Keratinocyte (primary cell): ENCODE results near the gene USP17L11. TPM values are rescaled to one million over a fixed set of nuclear protein-coding genes. Genes with fewer than 3 reads are reported as not detected.
"Not testable (repeated sequence)": the region's sequence is repeated elsewhere in the genome, so short reads cannot be mapped to it uniquely, and the experiment has no call there.

ENCODE experiments used
- DNase-seq: peaks from one replicate; pipeline ENCODE4 v3.0.0-alpha.2; 2011; ENCODE audit warnings: low read depth, missing footprints, low spot score
- FAIRE-seq: peaks from 2 replicates; lab custom pipeline; 2011; peaks lifted over from hg19 to GRCh38; lab: Jason Lieb, UNC
- H2AFZ ChIP-seq: 2 replicates; pipeline ENCODE4 v1.6.0; 2012; ENCODE audit warnings: low read length, control low read depth, inconsistent platforms; ENCODE audit not compliant: control insufficient read depth
- H3K27ac ChIP-seq: 2 replicates; pipeline ENCODE4 v1.5.1; 2011; ENCODE audit warnings: low read length; ENCODE audit not compliant: control insufficient read depth, insufficient read depth
- H3K27me3 ChIP-seq: 3 replicates; pipeline ENCODE4 v1.6.0; 2011; ENCODE audit warnings: low read length; ENCODE audit not compliant: control insufficient read depth, insufficient read depth; ENCODE audit errors: extremely low read depth
- H3K36me3 ChIP-seq, 2 experiments: 2 replicates in 1 of 2; 3 replicates in 1 of 2; pipeline ENCODE4 v1.5.1; 2011; ENCODE audit warnings: low read length in 2 of 2, mild to moderate bottlenecking in 1 of 2; ENCODE audit not compliant: control insufficient read depth in 2 of 2, insufficient read depth in 2 of 2; ENCODE audit errors: extremely low read depth in 1 of 2
- H3K4me1 ChIP-seq: 3 replicates; pipeline ENCODE4 v1.5.1; 2011; ENCODE audit warnings: low read length; ENCODE audit not compliant: control insufficient read depth, insufficient read depth; ENCODE audit errors: extremely low read depth
- H3K4me2 ChIP-seq: 3 replicates; pipeline ENCODE4 v1.6.0; 2011; ENCODE audit warnings: low read depth, low read length; ENCODE audit not compliant: control insufficient read depth, insufficient read depth; ENCODE audit errors: extremely low read depth
- H3K4me3 ChIP-seq, 3 experiments: fragments of 200-600 bp in 1 of 3; sonication (generic) in 1 of 3; 2 replicates in 2 of 3; 3 replicates in 1 of 3; pipeline ENCODE4 v1.5.1; 2011 to 2016; ENCODE audit warnings: low read length in 3 of 3, mild to moderate bottlenecking in 3 of 3, control low read depth in 2 of 3, inconsistent platforms in 1 of 3, low read depth in 1 of 3, mixed read lengths in 1 of 3, mixed run types in 1 of 3, moderate library complexity in 1 of 3; ENCODE audit not compliant: control insufficient read depth in 2 of 3, insufficient read depth in 2 of 3; ENCODE audit errors: extremely low read depth in 1 of 3
- H3K79me2 ChIP-seq: 2 replicates; pipeline ENCODE4 v1.6.0; 2012; ENCODE audit warnings: low read length; ENCODE audit not compliant: control insufficient read depth, insufficient read depth
- H3K9ac ChIP-seq: 3 replicates; pipeline ENCODE4 v1.6.0; 2011; ENCODE audit warnings: low read length; ENCODE audit not compliant: control insufficient read depth, insufficient read depth; ENCODE audit errors: extremely low read depth
- H3K9me1 ChIP-seq: 3 replicates; pipeline ENCODE4 v1.6.0; 2011; ENCODE audit warnings: low read length; ENCODE audit not compliant: control insufficient read depth, insufficient read depth; ENCODE audit errors: extremely low read depth
- H3K9me3 ChIP-seq: 2 replicates; pipeline ENCODE4 v1.5.1; 2012; ENCODE audit warnings: low read depth, low read length; ENCODE audit not compliant: control insufficient read depth
- H4K20me1 ChIP-seq: 3 replicates; pipeline ENCODE4 v1.6.0; 2011; ENCODE audit warnings: low read length; ENCODE audit not compliant: control insufficient read depth, insufficient read depth; ENCODE audit errors: extremely low read depth
- dilution Hi-C: fragments of 300-500 bp; cut with MboI; formaldehyde crosslinking; loops from one replicate; pipeline ENCODE4 v1.7.0; 2020; ENCODE audit warnings: low sequenced_read_pairs; ENCODE audit not compliant: extremely low pct_ligation_motif_present
- polyA plus RNA-seq, 5 experiments: library from polyadenylated mRNA; depleted of rRNA in 3 of 5; stranded (reverse) in 3 of 5; stranded (forward) in 1 of 5; unstranded in 1 of 5; fragments of >200 nt; gene quantifications; 1 replicate in 1 of 5; 2 replicates in 3 of 5; 3 replicates in 1 of 5; pipeline versions ENCODE4 v1.2.1 to v1.2.3, GENCODE V29; 2011 to 2012; ENCODE audit warnings: missing spikeins in 2 of 5, low read depth in 1 of 5, low replicate concordance in 1 of 5

Gene USP17L11
- polyA plus RNA-seq, 1 donor (not counting 4 experiments of a cell fraction or from before 2014, with no cell fraction given) = not detected

- H2AFZ ChIP-seq, DNase-seq, H3K4me1 ChIP-seq, H3K4me2 ChIP-seq, H3K36me3 ChIP-seq, H3K9me3 ChIP-seq, dilution Hi-C loops, H4K20me1 ChIP-seq, H3K79me2 ChIP-seq, H3K27ac ChIP-seq, H3K27me3 ChIP-seq, FAIRE-seq, H3K4me3 ChIP-seq, H3K9me1 ChIP-seq, H3K9ac ChIP-seq: not testable (repeated sequence)
Observed at GRCh38 chr4:9219852-9220251, 4.6 kb downstream of the USP17L11 start, which contains the start of gene USP17L12. Gene USP17L12 (plus strand): TSS chr4:9220152. CDS start chr4:9220152, 0 bp downstream.

DNA sequence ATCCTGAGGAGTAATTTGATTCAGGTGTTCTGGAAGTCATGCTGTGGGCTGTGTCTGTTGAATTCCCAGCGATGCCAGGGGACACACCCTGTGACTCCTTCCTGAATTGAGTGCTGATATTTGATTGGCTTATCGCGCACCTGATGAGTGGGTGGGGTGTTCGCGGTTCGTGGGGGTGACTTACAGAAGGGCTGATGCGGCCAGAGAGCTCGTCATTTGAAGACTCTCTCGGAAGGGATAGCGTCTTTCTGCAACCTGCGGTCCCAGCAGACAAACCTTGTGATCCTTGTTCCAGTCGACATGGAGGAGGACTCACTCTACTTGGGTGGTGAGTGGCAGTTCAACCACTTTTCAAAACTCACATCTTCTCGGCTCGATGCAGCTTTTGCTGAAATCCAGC, 9.4 kb downstream of the USP17L11 start, which contains the start of gene USP17L13:
Gene USP17L13 (plus strand): TSS at position 301 of the 400 bp plus-strand sequence. CDS start 0 bp downstream, at position 301.
- H3K9me1 ChIP-seq, FAIRE-seq, H3K4me1 ChIP-seq, H3K27me3 ChIP-seq, H3K27ac ChIP-seq, dilution Hi-C loops, H3K79me2 ChIP-seq, DNase-seq, H3K4me3 ChIP-seq, H3K9me3 ChIP-seq, H3K36me3 ChIP-seq, H3K4me2 ChIP-seq, H4K20me1 ChIP-seq, H3K9ac ChIP-seq, H2AFZ ChIP-seq: not testable (repeated sequence)

DNA sequence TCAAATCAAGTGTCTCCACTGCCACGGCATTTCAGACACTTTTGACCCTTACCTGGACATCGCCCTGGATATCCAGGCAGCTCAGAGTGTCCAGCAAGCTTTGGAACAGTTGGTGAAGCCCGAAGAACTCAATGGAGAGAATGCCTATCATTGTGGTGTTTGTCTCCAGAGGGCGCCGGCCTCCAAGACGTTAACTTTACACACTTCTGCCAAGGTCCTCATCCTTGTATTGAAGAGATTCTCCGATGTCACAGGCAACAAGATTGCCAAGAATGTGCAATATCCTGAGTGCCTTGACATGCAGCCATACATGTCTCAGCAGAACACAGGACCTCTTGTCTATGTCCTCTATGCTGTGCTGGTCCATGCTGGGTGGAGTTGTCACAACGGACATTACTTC, 15.0 kb downstream of the USP17L11 start:
- H3K9me1 ChIP-seq, H3K4me3 ChIP-seq, H4K20me1 ChIP-seq, H3K36me3 ChIP-seq, H2AFZ ChIP-seq, dilution Hi-C loops, H3K79me2 ChIP-seq, FAIRE-seq, H3K9ac ChIP-seq, H3K4me1 ChIP-seq, H3K27me3 ChIP-seq, DNase-seq, H3K9me3 ChIP-seq, H3K4me2 ChIP-seq, H3K27ac ChIP-seq: not testable (repeated sequence)

DNA sequence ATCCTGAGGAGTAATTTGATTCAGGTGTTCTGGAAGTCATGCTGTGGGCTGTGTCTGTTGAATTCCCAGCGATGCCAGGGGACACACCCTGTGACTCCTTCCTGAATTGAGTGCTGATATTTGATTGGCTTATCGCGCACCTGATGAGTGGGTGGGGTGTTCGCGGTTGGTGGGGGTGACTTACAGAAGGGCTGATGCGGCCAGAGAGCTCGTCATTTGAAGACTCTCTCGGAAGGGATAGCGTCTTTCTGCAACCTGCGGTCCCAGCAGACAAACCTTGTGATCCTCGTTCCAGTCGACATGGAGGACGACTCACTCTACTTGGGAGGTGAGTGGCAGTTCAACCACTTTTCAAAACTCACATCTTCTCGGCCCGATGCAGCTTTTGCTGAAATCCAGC, 18.9 kb downstream of the USP17L11 start, which contains the start of gene USP17L15:
Gene USP17L15 (plus strand): TSS at position 301 of the 400 bp plus-strand sequence. CDS start 0 bp downstream, at position 301.
- H3K9ac ChIP-seq, H4K20me1 ChIP-seq, dilution Hi-C loops, H3K9me1 ChIP-seq, H3K4me3 ChIP-seq, FAIRE-seq, H3K79me2 ChIP-seq, H3K4me2 ChIP-seq, H3K36me3 ChIP-seq, DNase-seq, H2AFZ ChIP-seq, H3K27ac ChIP-seq, H3K4me1 ChIP-seq, H3K9me3 ChIP-seq, H3K27me3 ChIP-seq: not testable (repeated sequence)

- H3K9me3 ChIP-seq, FAIRE-seq, DNase-seq, H3K9ac ChIP-seq, H2AFZ ChIP-seq, H3K4me2 ChIP-seq, H3K27ac ChIP-seq, H3K4me1 ChIP-seq, H3K9me1 ChIP-seq, dilution Hi-C loops, H3K36me3 ChIP-seq, H3K4me3 ChIP-seq, H3K79me2 ChIP-seq, H4K20me1 ChIP-seq, H3K27me3 ChIP-seq: not testable (repeated sequence)
Observed at GRCh38 chr4:9238461-9238860, 23.3 kb downstream of the USP17L11 start.
